ENCODE data around the gene C1QBP. TPM values are rescaled to one million over a fixed set of nuclear protein-coding genes. Genes with fewer than 3 reads are reported as not detected.

Gene C1QBP
- total RNA-seq, 1 donor from 2014 or later: 232 TPM

DNA sequence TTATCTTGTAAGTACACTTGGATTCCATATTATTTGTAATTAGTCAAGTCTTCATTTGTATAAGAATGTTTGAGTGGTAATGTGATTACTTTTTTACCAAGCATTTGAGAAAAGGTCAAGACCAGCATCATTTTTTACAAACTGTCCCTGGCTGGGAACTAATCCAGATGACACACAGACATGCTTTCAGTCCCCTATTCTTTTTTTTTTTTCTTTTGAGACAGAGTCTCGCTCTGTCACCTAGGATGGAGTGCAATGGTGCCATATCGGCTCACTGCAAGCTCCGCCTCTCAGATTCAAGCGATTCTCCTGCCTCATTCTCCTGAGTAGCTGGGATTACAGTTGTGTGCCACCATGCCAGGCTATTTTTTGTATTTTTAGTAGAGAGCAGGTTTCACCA, 42.5 kb upstream of the C1QBP start:
- Histone ChIP-seq H3K36me3 (ENCODE audit: control insufficient read depth, insufficient read depth, low read length) (peaks cover 3% of the 10 kb centered on the region), H3K4me3 (ENCODE audit: low read depth, low read length) (no peak overlapping the region), H3K27me3 (ENCODE audit: control insufficient read depth, insufficient read depth, low read length) (no peaks in the 10 kb centered on the region)
- DNase-seq (ENCODE audit: low read depth): no peak
- TF ChIP-seq, protein P1, sequence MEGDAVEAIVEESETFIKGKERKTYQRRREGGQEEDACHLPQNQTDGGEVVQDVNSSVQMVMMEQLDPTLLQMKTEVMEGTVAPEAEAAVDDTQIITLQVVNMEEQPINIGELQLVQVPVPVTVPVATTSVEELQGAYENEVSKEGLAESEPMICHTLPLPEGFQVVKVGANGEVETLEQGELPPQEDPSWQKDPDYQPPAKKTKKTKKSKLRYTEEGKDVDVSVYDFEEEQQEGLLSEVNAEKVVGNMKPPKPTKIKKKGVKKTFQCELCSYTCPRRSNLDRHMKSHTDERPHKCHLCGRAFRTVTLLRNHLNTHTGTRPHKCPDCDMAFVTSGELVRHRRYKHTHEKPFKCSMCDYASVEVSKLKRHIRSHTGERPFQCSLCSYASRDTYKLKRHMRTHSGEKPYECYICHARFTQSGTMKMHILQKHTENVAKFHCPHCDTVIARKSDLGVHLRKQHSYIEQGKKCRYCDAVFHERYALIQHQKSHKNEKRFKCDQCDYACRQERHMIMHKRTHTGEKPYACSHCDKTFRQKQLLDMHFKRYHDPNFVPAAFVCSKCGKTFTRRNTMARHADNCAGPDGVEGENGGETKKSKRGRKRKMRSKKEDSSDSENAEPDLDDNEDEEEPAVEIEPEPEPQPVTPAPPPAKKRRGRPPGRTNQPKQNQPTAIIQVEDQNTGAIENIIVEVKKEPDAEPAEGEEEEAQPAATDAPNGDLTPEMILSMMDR (IDR thresholded peaks at IDR 0.05; ENCODE audit: insufficient read depth, low read length, poor library complexity, severe bottlenecking): no peak

DNA sequence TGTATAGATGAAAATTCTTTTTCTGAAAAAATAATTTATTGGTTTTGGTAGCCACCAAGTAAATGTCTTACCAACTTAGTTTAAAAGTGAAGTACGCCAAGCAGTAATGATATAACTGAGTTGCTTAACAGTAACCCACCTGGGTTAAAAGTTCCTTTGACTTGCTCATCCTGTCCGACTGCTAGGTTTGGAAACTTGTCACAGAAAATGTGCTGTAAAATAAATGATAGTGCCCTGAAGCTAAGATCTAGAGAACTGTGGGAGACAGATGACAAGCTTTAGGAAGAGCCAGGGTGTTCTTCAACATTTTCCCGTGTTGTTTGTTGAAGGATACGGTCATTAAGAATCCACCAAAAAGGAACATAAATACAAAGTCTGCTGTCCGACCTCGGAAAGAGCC, 42.0 kb upstream of the C1QBP start:
- H3K27me3 ChIP-seq (ENCODE audit: control insufficient read depth, insufficient read depth, low read length): no peaks in the 10 kb centered on the region
- no peak overlapping the region for H3K4me3 ChIP-seq (ENCODE audit: low read depth, low read length)
- TF ChIP-seq, protein P1 (IDR thresholded peaks at IDR 0.05; ENCODE audit: insufficient read depth, low read length, poor library complexity, severe bottlenecking): no peak
- peaks cover 3% of the 10 kb centered on the region for H3K36me3 ChIP-seq (ENCODE audit: control insufficient read depth, insufficient read depth, low read length)
- DNase-seq (ENCODE audit: low read depth): no peak

DNA sequence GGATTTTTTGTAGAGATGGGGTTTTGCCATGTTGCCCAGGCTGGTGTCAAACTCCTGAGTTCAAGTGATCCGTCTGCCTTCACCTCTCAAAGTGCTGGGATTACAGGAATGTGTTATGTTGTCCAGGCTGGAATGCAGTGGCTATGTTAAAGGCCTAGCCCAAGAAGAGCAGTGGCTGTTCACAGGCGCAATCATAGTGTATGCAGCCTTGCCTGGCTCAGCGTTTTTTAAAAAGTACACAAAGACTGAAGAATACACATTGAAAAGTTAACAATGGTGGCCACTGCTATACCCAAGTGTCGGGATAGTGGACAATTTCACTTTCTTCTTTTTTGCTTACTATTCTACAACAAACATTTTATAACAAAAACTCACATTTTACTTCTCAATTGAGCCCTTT, 40.0 kb upstream of the C1QBP start:
- TF ChIP-seq, protein P1 (IDR thresholded peaks at IDR 0.05; ENCODE audit: insufficient read depth, low read length, poor library complexity, severe bottlenecking): no peak
- H3K27me3 ChIP-seq (ENCODE audit: control insufficient read depth, insufficient read depth, low read length): no peaks in the 10 kb centered on the region
- H3K36me3 ChIP-seq (ENCODE audit: control insufficient read depth, insufficient read depth, low read length): peaks cover 3% of the 10 kb centered on the region

DNA sequence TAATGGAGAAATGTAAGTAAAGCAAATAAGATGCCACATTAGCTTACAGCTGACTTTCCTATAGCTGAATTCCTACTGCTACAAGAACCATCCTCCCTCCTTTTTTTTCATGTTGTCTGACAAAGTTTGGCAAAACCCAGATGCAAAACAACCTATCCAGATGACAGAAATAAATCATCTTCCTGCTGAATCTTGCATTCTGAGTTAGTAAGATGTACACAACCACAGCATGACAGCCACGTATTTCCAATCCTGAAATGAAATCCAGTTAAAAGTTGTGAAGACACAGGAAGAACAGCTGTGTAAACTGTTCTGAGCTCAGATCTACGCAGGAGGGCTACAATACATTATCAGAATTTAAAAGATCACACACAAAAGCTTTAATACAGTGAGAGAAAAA, 35.0 kb upstream of the C1QBP start:
- Histone ChIP-seq H3K4me3 (ENCODE audit: low read depth, low read length) (no peak overlapping the region), H3K27me3 (ENCODE audit: control insufficient read depth, insufficient read depth, low read length) (no peaks in the 10 kb centered on the region), H3K36me3 (ENCODE audit: control insufficient read depth, insufficient read depth, low read length) (no peaks in the 10 kb centered on the region)
- DNase-seq (ENCODE audit: low read depth): no peak
- TF ChIP-seq, protein P1 (IDR thresholded peaks at IDR 0.05; ENCODE audit: insufficient read depth, low read length, poor library complexity, severe bottlenecking): no peak

More for the DNA sequence above, 40.0 kb upstream of the C1QBP start:
- no peak for DNase-seq (ENCODE audit: low read depth)
- H3K4me3 ChIP-seq (ENCODE audit: low read depth, low read length): no peak overlapping the region

DNA sequence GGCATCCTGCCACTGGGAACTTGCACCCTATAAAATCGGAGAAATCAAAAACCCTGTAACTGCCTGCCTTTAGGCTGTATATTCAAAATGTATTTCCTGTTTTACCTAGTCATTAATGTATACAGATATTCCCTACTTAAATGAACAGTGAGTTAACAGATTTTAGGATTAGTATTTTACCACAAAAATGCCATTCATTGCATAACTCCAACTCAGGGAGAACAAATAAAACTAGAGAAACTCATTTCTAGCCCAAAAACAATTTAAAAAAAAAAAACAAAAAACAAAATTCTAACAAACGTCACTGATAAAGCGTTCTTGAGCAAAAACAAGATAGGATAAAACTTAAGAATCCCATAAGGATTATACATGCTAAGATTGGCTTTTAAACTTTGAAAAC, 33.6 kb upstream of the C1QBP start:
- no peak overlapping the region for H3K4me3 ChIP-seq (ENCODE audit: low read depth, low read length)
- no peak for DNase-seq (ENCODE audit: low read depth)
- no peaks in the 10 kb centered on the region for H3K36me3 ChIP-seq (ENCODE audit: control insufficient read depth, insufficient read depth, low read length)
- TF ChIP-seq, protein P1 (IDR thresholded peaks at IDR 0.05; ENCODE audit: insufficient read depth, low read length, poor library complexity, severe bottlenecking): no peak
- H3K27me3 ChIP-seq (ENCODE audit: control insufficient read depth, insufficient read depth, low read length): no peaks in the 10 kb centered on the region

DNA sequence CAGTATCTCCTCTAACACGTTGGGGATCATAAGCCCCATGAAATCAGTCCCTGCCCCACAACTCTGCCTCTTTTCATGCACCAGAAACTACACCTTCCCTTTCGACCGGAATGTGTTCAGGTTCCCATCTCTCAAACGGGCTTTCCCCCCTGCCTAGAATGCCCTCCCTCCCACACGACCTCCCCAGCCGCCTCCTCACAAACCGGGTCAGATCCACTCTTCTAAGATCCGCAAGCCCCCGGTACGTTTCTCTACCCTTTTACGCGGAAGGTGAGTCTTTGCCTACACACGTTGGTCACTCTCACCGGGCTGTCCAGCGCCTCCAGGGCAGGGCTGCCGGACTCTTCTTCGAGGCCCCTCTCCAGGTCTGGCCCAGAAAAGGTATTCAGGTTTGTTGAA, 29.1 kb upstream of the C1QBP start:
- TF ChIP-seq, protein P1 (IDR thresholded peaks at IDR 0.05; ENCODE audit: insufficient read depth, low read length, poor library complexity, severe bottlenecking): no peak
- Histone ChIP-seq H3K27me3 (ENCODE audit: control insufficient read depth, insufficient read depth, low read length) (no peaks in the 10 kb centered on the region), H3K4me3 (ENCODE audit: low read depth, low read length) (peak overlapping the region; percentile 90), H3K36me3 (ENCODE audit: control insufficient read depth, insufficient read depth, low read length) (no peaks in the 10 kb centered on the region)
- DNase-seq (ENCODE audit: low read depth): no peak

Data from kidney epithelial cell (primary cell).